WI38 (cell line): ENCODE results near the gene MEGF9.
"Not testable (repeated sequence)": the region's sequence is repeated elsewhere in the genome, so short reads cannot be mapped to it uniquely, and the experiment has no call there.

Experiments used
- H3K4me3 ChIP-seq: 2 replicates; pipeline ENCODE4 v1.5.1; 2011; ENCODE audit warnings: low read depth, mild to moderate bottlenecking, control low read depth, low read length
- CTCF ChIP-seq: IDR thresholded peaks from 2 replicates; pipeline ENCODE4 v1.5.1; 2012; ENCODE audit warnings: low read depth, mild to moderate bottlenecking, control low read depth, low read length

Gene MEGF9

GRCh38 chr9:120636194-120636957 lies 77.9 kb downstream of the MEGF9 start:
- TF ChIP-seq CTCF: no peak
- no peak overlapping the region for H3K4me3 ChIP-seq

- H3K4me3 ChIP-seq: no peak overlapping the region
- TF ChIP-seq CTCF: no peak
These were observed 79.3 kb downstream of the MEGF9 start for GRCh38 chr9:120635011-120635410.

- no peak for TF ChIP-seq CTCF
- H3K4me3 ChIP-seq: no peak overlapping the region
These were observed 83.9 kb downstream of the MEGF9 start for GRCh38 chr9:120630333-120630732.

GRCh38 chr9:120628925-120629497 lies 85.3 kb downstream of the MEGF9 start:
- H3K4me3 ChIP-seq: not testable (repeated sequence)

- H3K4me3 ChIP-seq: no peak overlapping the region
These were observed 85.9 kb downstream of the MEGF9 start for GRCh38 chr9:120628207-120628924.

GRCh38 chr9:120627073-120627472 lies 87.2 kb downstream of the MEGF9 start:
- no peak overlapping the region for H3K4me3 ChIP-seq
- no peak for TF ChIP-seq CTCF

More at GRCh38 chr9:120628207-120628924, 85.9 kb downstream of the MEGF9 start:
- no peak for TF ChIP-seq CTCF

GRCh38 chr9:120626512-120626911 lies 87.8 kb downstream of the MEGF9 start:
- TF ChIP-seq CTCF: no peak
- H3K4me3 ChIP-seq: no peak overlapping the region
